Adipose tissue (tissue), 3 donors: ENCODE measurements around the gene PRM2. TPM values are rescaled to one million over a fixed set of nuclear protein-coding genes. Genes with fewer than 3 reads are reported as not detected.

Source experiments
- H3K27ac ChIP-seq: one replicate; pipeline ENCODE4 v1.5.1; 2013; ENCODE audit warnings: low read depth, low read length
- WGBS, 3 donors: extraction: QIAGEN DNeasy Blood & Tissue Kit; methylation state at CpG; one replicate each; pipeline ENCODE4 v1.1.7; 2013; 5-methylcytosine and 5-hydroxymethylcytosine counted together
- polyA plus RNA-seq, 3 donors: library from polyadenylated mRNA; stranded (reverse); fragments of 200-250 nt; gene quantifications; one replicate each; pipeline ENCODE4 v1.2.3, GENCODE V29; 2013
- donor health status: healthy with polysubstance abuse.
- donor health status: Bipolar disorder and iron deficiency.
- donor health status: healthy.

Gene PRM2
- polyA plus RNA-seq, 3 donors: not detected

DNA sequence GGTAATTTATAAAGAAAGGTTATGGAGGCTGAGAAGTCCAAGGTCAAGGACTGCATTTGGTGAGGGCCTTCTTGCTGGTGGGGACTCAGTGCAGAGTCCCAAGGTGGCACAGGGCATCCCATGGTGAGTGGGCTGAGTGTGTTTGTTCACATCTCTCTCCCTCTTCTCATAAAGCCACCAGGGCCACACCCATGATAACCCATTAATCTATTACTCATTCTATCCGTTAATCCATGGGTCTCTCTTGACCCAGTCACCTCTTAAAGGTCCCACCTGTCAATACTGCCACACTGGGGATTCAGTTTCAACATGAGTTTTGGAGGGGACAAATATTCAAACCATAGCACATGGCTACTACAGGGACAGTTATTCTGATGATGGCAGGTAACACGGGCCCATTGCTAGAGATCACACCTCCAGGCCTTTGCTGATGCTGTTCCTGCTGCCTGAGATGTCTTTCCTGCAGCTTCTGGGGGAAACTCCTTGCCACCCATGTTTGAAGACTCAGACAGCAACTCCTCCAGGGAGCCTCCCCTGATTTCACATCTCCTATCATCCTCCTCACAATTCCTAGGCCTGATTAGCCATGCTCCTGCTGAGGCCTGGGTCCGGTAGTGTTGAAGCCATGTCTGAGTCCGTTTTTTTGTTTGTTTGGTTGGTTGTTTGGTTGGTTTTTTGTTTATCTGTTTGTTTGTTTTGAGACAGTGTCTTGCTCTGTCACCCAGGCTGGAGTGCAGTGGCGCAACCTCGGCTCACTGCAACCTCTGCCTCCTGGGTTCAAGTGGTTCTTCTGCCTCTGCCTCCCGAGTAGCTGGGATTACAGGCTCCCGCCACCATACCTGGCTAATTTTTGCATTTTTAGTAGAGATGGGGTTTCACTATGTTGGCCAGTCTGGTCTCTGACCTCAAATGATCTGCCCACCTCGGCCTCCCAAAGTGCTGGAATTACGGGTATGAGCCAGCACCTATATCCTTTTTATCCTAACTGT lies 36.3 kb downstream of the PRM2 start:
- no peak overlapping the region for H3K27ac ChIP-seq
- 86 to 88% (median 88%) methylated on average over 10 of the region's 10 CpGs for WGBS, 3 donors

DNA sequence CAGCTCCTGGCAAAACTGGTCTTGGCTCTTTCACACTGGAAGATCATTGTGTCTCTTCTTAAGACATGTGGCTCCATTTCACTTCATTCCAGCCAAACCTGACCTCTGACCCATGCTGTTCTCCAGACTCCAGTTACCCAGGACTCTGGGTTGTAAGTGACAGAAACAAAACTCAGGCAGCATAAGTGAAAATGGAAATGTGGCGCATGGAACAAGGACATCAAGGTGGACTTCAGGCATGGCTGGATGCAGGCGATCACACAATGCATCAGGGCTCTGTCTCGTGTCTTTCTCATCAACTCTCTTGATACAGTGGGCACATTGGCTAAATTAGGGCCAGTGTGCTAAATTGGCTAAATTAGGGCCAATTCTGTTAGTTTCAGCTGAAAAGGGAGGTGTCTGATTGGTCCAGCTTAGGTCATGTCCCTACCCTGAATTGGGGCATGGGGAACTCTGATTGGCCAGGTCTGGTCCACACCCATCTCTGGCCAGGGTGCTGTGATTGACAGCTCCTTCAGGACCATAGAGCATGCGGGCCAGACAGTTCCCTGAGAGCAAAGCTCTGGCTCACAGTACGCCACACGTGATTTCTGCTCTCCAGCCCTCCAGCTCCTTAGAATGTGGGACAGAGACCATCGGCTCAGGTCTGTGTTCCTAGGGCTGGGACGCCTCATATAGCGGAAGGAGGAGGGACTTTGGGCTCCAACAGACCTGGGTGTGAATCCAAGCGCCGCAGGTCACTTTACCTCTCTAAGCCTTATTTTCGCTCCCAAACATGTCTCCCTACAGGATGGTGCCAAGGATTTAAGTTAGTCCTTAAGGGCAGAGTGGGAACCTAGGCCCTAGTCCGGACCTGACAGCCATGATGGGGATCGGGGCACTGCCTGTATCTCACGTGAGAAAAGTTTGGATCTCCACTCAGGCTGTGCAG lies 37.7 kb downstream of the PRM2 start:
- no peak overlapping the region for H3K27ac ChIP-seq
- WGBS, 3 donors: 95 to 96% (median 95%) methylated on average over 15 of the region's 15 CpGs

DNA sequence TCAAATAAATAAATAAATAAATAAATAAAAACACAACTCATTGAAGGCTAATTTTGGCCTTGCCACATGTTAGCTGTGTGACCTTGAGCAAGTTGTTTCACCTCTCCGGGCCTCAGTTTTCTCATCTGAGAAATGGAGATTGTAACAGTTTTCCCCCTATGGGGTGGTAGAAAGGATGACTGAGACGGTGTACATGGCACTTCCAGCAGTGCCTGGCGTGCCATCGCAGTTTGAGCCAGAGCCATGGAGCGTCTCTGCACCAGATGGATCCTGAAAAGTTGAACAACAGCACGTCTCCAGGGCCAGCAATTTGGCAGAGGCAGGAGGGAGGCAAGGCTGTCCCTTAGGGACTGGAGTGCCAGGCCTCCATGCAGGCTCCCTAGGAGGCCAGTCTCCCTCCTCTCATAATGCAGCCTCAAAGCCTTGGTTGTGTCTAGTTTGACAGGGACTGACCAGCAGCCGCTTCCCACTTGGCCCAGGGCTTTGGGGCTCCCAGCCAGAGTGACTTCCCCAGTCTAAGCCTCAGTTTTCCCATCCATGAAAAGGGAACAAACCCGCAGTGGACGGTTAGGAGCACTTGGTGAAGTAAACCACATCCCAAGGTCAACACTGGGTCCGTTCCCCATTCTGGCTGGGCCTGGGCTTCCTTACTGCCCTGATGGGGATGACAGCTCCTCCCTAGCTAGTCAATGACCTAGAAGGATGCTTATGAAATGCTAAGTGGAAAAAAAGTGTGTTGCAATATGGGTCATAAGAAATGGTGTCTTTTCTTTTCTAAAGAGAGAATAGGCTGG lies 39.6 kb downstream of the PRM2 start:
- WGBS, 3 donors: 68 to 85% (median 80%) methylated on average over 10 of the region's 10 CpGs

DNA sequence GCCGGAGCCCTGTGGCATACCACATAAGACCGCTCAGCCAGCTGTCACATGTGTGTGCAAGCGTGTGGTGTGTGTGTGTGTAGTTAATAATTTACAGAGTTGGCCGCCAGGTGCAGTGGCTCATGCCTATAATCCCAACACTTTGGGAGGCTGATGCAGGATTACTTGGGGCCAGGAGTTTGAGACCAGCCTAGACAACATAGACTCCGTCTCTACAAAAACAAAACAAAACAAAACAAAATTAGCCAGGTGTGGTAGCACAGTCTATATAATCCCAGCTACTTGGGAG lies 40.6 kb downstream of the PRM2 start:
- 33 to 68% (median 51%) methylated on average over 5 of the region's 5 CpGs for WGBS, 3 donors
- no peak overlapping the region for H3K27ac ChIP-seq

More for the DNA sequence above, 39.6 kb downstream of the PRM2 start:
- H3K27ac ChIP-seq: no peak overlapping the region

DNA sequence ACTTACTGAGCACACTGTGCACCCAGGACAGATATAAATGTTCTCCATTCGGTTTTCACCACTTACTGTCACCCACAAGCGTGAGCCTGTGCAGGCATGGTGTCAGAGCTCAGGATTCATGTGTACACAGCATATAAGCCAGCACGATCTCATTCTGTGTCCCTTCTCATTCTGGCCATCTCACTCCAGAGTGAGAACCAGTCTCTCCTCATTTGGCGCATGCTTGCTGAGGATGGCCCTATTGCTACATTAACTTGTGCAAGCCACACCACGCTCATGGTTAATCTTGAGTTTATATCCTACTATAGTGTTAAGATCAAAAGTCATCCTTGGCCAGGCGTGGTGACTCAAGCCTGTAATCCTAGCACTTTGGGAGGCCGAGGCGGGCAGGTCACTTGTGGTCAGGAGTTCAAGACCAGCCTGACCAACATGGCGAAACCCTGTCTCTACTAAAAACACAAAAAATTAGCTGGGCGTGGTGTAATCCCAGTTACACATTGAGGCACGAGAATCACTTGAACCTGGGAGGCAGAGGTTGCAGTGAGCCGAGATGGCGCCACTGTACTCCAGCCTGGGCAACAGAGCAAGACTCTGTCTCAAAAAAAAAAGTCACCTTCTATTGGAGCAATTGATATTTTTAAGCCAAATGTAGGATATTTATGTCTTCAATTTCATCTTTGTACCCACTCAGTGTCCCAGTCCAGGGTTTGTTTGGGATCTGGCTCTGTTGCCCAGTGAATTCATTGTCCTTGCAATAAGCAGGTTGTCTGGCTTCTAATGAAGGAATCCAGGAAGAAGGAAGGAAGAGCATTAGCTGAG lies 41.2 kb downstream of the PRM2 start:
- H3K27ac ChIP-seq: no peak overlapping the region
- WGBS, 3 donors: 69 to 97% (median 78%) methylated on average over 13 of the region's 13 CpGs

DNA sequence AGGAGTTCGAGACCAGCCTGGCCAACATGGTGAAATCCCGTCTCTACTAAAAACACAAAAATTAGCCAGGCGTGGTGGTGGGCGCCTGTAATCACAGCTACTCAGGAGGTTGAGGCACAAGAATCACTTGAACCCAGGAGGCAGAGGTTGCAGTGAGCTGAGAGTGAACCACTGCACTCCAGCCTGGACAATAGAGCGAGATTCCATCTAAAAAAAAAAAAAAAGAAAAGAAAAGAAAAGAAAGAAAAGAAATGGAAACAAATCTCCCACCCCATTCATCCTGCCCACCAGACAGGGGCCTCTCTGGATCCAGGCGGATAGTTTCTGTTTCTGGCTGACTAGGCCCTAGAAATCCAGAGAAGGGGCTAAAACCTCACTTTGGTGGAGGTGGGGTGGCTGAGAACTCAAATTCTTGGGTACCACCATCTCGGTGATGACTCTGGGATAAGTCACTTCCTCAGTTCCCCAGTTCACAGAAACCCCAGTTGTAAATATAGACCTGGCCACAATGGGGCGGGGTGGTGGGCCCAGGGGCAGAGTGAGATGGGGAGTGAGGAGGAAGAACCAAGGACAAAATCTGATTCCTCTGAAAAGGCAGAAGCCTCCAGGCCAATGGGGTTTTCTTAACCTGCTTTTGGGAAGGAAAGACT lies 42.4 kb downstream of the PRM2 start:
- no peak overlapping the region for H3K27ac ChIP-seq
- WGBS, 3 donors: 75 to 84% (median 79%) methylated on average over 7 to 8 of the region's 8 CpGs

DNA sequence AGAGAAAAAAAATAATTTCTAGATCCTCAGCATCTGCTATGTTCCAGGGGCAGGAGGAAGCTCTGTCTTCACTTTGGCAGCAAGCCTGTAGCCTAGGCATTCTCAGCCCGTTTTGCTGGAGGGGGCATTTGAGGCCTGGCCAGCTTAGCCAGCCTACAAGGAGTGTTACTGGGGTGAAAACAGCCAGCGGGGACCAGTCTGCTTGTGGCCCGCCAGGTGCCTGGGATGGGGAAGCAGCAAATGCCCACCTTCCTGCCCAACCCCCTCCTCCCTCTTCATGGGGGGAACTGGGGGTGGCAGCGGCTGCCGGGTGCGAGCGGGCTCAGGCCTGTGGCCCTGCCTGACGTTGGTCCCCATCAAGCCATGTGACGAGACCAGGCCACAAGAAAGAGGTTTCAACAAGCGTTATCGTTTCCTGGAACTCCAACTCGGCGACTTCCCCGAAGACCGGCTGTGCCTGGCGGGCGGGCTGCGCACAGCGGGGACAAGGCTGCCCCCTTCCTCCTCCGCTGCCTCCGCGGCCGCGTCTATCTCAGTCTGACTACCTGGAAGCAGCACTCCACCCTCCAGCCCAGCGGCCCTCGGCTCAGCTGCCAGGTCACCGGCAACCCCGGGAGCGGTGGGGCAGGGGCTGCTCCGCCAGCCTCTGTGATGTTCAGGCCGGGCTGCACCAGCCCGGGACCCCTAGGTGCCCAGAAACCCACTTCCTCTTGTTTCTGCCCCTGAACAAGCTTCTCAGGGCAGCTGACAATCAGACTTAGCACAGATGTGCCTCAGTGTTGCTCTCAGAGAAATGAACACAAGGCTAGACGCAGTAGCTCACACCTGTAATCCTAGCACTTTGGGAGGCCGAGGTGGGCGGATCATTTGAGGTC lies 43.2 kb downstream of the PRM2 start:
- no peak overlapping the region for H3K27ac ChIP-seq
- 32 to 53% (median 33%) methylated on average over 35 of the region's 35 CpGs for WGBS, 3 donors

DNA sequence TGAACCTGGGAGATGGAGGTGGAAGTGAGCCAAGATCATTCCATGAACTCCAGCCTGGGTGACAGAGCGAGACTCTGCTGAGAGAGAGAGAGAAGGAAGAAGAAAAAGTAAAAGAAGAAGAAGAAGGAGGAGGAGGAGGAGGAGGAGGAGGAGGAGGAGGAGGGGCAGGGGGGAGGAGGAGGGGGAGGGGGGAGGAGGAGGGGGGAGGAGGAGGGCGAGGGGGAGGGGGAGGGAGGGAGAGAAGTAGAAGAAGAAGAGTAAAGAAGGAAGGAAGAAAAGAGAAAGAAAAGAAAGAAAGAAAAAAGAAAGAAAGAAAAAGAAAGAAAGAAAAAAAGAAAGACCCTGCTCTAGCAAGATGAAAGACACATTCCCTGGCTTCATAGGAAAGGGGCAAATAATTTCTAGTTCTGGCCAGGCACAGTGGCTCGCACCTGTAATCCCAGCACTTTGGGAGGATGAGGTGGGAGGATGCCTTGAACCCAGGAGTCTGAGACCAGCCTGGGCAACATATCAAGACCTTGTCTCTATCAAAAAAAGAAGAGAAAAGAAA lies 43.9 kb downstream of the PRM2 start:
- WGBS, 3 donors: 59 to 93% (median 74%) methylated on average over 1 to 2 of the region's 3 CpGs
- no peak overlapping the region for H3K27ac ChIP-seq

DNA sequence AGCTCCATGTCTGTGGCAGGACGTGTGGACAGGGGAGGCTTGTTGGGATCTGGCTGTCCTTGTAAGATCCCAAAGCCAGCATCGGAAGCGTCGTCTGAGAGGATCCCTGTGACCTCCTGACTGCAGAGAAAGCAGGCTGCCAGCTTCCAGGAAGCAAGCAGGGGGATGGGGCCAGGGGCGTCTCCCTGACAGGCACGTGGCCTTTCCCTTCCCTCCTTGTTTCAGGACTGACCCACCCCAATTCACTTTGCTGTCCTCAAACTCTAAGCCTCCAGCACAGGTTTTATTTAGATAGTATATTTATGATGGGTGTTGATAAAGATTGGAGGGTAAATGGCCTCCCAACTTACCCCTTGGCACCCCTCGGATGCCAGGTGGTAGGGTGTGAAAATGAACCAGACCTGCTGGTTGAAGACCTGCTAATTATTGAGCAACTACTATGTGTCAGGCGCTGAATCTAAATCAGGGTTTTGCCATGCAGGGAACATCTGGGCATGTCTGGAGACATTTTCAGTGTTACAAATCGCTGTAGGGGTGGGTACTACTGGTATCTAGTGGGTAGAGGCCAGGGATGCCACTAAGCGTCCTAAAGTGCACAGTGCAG lies 44.8 kb downstream of the PRM2 start:
- 74 to 85% (median 80%) methylated on average over 10 of the region's 10 CpGs for WGBS, 3 donors
- H3K27ac ChIP-seq: no peak overlapping the region

DNA sequence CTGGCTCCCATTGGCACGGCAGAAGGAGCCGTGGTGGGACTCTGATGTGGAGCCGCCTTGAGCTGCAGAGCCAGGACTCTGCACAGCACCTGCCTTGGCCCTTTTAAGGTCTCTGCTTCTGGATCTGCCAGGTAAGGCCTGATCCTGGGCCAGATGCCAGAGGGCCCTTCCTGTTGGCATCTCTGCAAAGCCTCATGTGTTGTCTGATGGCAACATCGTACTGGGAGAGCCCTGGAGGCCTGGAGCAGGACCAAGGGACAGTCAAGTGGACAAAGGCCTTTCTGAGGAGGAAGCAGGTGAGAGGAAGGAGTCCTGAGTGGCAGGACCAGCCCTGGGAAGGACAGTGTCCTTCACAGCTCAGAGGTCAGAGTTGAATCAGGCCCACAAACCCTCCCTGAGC lies 46.4 kb downstream of the PRM2 start:
- WGBS, 3 donors: 71 to 82% (median 76%) methylated on average over 4 of the region's 4 CpGs

DNA sequence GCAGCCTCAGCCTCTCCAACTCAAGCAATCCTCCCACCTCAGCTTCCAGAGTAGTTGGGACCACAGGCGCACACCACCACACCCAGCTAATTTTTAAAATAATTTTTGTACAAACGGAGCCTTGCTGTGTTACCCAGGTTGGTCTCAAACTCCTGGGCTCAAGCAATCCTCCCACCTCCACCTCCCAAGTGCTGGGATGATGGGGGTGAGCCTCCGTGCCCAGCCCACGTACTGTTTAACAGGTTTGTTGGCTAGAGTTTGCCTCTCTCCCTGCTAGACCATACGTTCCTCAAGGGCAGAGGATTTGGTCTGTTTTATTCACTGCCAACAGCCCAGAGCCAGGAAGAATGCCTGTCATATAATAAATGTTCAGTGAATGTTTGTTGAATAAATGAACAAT lies 46.8 kb downstream of the PRM2 start:
- WGBS, 3 donors: 73 to 81% (median 79%) methylated on average over 5 of the region's 5 CpGs
- no peak overlapping the region for H3K27ac ChIP-seq

More for the DNA sequence above, 46.4 kb downstream of the PRM2 start:
- H3K27ac ChIP-seq: no peak overlapping the region

DNA sequence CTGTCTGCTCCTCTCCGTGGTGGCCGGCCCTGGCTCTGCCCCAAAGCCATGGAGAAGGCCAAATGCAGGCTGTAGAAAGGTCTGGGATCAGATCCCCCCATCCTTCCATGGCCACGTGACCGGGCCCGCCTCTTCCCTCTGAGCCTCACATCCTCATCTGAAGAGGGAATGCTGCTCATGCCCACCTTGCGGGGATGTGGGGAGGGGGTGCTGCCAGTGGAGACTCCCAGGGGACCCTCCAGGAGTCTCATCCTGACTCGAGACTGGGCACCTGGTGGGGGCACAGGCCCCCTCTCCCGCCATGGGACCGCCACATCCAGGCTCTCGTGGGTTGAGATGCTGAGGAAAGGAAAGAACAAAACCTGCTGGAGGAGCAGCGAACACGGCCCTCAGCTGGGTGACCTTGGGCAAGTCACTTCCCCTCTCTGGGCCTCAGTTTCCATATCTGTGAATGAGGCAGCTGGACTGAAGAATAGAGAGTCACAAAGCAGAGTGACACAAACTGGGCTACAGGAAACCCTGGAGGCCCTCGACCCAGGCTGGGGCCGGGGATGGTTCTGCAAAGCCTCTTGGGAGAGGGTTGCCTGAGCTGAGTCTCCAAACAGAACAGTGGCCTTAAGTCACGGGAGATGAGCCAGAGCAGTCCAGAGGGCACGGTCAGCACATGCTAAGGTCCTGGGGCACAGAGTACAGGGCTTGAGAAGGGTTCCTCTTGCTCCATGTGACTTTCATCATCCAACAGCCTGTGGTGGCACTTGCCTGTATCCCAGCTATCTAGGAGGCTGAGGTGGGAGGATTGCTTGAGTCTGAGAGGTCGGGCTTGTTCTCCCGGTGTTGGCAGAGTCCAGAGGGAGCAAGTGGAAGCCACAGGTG lies 50.4 kb downstream of the PRM2 start:
- WGBS, 3 donors: 72 to 83% (median 81%) methylated on average over 16 to 18 of the region's 18 CpGs
- H3K27ac ChIP-seq: no peak overlapping the region
